Body of pancreas (tissue), 4 donors: Measurements from ENCODE around the gene PODXL. TPM values are rescaled to one million over a fixed set of nuclear protein-coding genes. Genes with fewer than 3 reads are reported as not detected.

Experiments used
- ATAC-seq: fragments of 150-250 bp; one replicate; pipeline ENCODE4 v1.9.1; 2016
- DNase-seq, 4 donors: peaks; one replicate each; pipeline ENCODE4 v3.0.0-alpha.2; 2019
- H3K27ac ChIP-seq, 4 donors: fragments of 200-600 bp; sonication (generic); 1 replicate in 3 of 4; 2 replicates in 1 of 4; pipeline versions ENCODE4 v1.5.1 to v1.6.1; 2016 to 2019; ENCODE audit warnings: mild to moderate bottlenecking in 1 of 4, mixed read lengths in 1 of 4, moderate library complexity in 1 of 4
- H3K27me3 ChIP-seq, 2 donors: fragments of 200-600 bp; sonication (generic); one replicate each; pipeline ENCODE4 v1.6.0; 2016; ENCODE audit warnings: mild to moderate bottlenecking in 1 of 2
- H3K36me3 ChIP-seq, 2 donors: fragments of 200-600 bp; sonication (generic); replicated peaks in 1 of 2; 2 replicates each; pipeline ENCODE4 v1.5.1; 2016; ENCODE audit warnings: low read depth in 2 of 2; ENCODE audit not compliant: insufficient read depth in 1 of 2
- H3K4me1 ChIP-seq: fragments of 200-600 bp; sonication (generic); one replicate; pipeline ENCODE4 v1.6.0; 2016
- H3K4me3 ChIP-seq, 2 donors: fragments of 200-600 bp; sonication (generic); 1 replicate in 1 of 2; 2 replicates in 1 of 2; pipeline ENCODE4 v1.5.1; 2016 to 2019
- H3K9me3 ChIP-seq, 3 donors: fragments of 200-600 bp; sonication (generic); 1 replicate in 2 of 3; 2 replicates in 1 of 3; pipeline ENCODE4 v1.5.1; 2016
- POLR2A ChIP-seq, 3 donors: fragments of 450-650 bp; IDR thresholded peaks; one replicate each; pipeline ENCODE4 v1.6.1; 2016; ENCODE audit warnings: antibody characterized with exemption in 3 of 3, mild to moderate bottlenecking in 2 of 3
- WGBS, 2 donors: methylation state at CpG; one replicate each; pipeline ENCODE4 v1.1.5; 2017; 5-methylcytosine and 5-hydroxymethylcytosine counted together
- intact Hi-C: fragments of 100-400 bp; cut with DNase I; formaldehyde crosslinking; loops from one replicate; pipeline ENCODE4 v1.15.1; 2023
- total RNA-seq, 2 donors: library from RNA; depleted of rRNA; stranded (reverse); fragments of >200 nt; gene quantifications; one replicate each; pipeline ENCODE4 v1.1.0, GENCODE V29; 2016
- TF ChIP-seq, protein P1 (sequence below), 7 experiments: fragments of 450-650 bp in 4 of 7; fragments of 200-600 bp in 3 of 7; sonication (generic) in 3 of 7; IDR thresholded peaks; one replicate each; pipeline ENCODE4 v1.5.1; 2016 to 2019; ENCODE audit warnings: antibody characterized with exemption in 7 of 7

PODXL gene
- total RNA-seq, 2 donors from 2014 or later: 36.9 to 106 TPM

DNA sequence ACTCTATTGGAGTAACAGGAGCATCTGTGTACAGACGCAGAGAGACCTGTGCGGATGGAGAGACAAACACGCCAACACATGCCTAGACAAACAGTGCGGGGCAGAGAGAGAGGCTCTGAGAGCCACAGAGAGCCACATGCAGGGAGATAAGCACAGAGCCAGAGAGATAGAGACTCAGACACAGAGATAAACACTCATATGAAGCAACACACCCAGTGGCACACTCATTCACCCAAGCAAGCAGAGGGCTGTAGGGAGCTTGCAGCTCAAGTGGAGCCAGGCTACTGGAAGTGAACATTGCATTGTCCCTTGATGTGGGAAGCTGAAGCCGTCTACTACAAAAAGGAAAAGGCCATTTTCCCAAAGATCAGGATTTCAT is 46.6 kb upstream of the PODXL start:
- Histone ChIP-seq H3K4me1 (no peaks in the 10 kb centered on the region), H3K9me3 (no peaks in the 10 kb centered on the region), H3K36me3 (no peaks in the 10 kb centered on the region), H3K27me3 (no peaks in the 10 kb centered on the region), H3K4me3 (no peak overlapping the region), H3K27ac (no peak overlapping the region)
- no peak for ATAC-seq
- intact Hi-C loops: no loop called here
- DNase-seq: no peak
- 53 to 82% methylated on average over 5 of the region's 5 CpGs for WGBS, 2 donors
- TF ChIP-seq POLR2A (IDR thresholded peaks at IDR 0.05): no peak
- TF ChIP-seq, protein P1, sequence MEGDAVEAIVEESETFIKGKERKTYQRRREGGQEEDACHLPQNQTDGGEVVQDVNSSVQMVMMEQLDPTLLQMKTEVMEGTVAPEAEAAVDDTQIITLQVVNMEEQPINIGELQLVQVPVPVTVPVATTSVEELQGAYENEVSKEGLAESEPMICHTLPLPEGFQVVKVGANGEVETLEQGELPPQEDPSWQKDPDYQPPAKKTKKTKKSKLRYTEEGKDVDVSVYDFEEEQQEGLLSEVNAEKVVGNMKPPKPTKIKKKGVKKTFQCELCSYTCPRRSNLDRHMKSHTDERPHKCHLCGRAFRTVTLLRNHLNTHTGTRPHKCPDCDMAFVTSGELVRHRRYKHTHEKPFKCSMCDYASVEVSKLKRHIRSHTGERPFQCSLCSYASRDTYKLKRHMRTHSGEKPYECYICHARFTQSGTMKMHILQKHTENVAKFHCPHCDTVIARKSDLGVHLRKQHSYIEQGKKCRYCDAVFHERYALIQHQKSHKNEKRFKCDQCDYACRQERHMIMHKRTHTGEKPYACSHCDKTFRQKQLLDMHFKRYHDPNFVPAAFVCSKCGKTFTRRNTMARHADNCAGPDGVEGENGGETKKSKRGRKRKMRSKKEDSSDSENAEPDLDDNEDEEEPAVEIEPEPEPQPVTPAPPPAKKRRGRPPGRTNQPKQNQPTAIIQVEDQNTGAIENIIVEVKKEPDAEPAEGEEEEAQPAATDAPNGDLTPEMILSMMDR (IDR thresholded peaks at IDR 0.05): no peak

- TF ChIP-seq, protein P1 (IDR thresholded peaks at IDR 0.05): no peak
- intact Hi-C loops: no loop called here
- Histone ChIP-seq H3K4me3 (no peak overlapping the region), H3K4me1 (no peaks in the 10 kb centered on the region), H3K27me3 (no peaks in the 10 kb centered on the region), H3K9me3 (no peaks in the 10 kb centered on the region), H3K36me3 (no peaks in the 10 kb centered on the region), H3K27ac (no peak overlapping the region)
- no peak for DNase-seq
- whole genome bisulfite sequencing, 2 donors: 87 to 90% methylated on average over 11 to 12 of the region's 12 CpGs
- ATAC-seq: no peak
Measured at GRCh38 chr7:131602304-131602993, 46.0 kb upstream of the PODXL start.

DNA sequence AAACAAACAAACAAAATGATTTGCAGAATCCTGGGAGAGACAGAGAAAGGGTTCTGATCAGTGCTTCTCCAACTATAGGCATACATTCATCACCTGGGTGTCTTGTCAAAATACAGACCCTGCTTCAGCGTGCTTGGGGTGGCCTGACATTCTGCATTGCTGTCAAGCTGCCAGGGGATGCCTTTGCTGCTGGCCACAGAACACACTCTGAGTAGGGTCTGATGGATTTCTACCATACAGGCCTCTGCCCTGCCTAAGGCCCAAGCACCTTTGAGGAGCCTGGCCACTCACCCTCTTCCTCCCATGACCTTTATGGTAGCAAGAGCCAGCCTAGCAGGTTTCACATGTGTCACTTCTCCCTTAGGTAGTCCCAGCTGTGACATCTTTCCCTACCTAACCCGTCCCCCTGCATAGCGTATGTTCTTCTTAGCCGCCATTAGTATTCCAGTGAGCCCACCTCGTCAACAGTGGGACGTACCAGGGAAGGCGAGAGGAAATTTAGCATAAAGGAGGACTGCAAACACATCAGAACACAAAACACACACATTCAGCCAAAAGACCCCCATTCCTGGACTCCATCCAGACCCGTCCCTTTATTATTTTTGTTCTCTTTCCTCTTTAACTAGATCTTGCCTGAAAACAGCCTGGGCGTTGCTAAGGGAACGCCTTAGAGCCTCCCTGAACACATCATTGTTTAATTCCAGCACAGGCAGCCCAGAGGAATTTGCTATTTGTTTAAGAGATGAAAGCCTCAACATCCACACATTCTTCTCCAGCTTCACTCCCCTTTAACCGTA is 43.9 kb upstream of the PODXL start:
- H3K27ac ChIP-seq: no peak overlapping the region
- no peak for ATAC-seq
- no peak for TF ChIP-seq POLR2A (IDR thresholded peaks at IDR 0.05)
- TF ChIP-seq, protein P1 (IDR thresholded peaks at IDR 0.05): no peak
- no peaks in the 10 kb centered on the region for H3K36me3 ChIP-seq
- intact Hi-C loops: no loop called here
- no peak for DNase-seq
- no peaks in the 10 kb centered on the region for H3K4me1 ChIP-seq
- H3K27me3 ChIP-seq: no peaks in the 10 kb centered on the region
- H3K9me3 ChIP-seq: no peaks in the 10 kb centered on the region
- H3K4me3 ChIP-seq: no peak overlapping the region
- WGBS, 2 donors: 90 to 92% methylated on average over 10 to 11 of the region's 11 CpGs

DNA sequence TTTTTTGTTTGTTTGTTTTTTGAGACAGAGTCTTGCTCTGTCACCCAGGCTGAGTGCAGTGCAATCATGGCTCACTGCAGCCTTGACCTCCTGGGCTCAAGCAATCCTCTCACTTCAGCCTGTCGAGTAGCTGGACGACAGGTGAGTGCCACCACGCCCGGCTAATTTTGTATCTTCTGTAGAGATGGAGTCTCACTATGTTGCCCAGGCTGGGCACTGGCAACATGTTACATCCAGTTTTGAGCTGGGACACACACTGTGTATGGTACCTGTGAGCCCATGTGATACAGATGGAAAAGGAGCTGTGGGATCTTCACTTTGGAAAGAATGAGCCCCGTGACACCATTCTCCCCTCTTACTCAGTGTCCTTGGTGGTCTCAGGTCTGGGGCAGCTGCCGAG is 40.4 kb upstream of the PODXL start:
- no peaks in the 10 kb centered on the region for H3K9me3 ChIP-seq
- no peaks in the 10 kb centered on the region for H3K36me3 ChIP-seq
- ATAC-seq (no peak), DNase-seq (no peak)
- no peak overlapping the region for H3K27ac ChIP-seq
- 76 to 81% methylated on average over 5 to 6 of the region's 6 CpGs for WGBS, 2 donors
- intact Hi-C loops: no loop called here
- H3K4me1 ChIP-seq: no peaks in the 10 kb centered on the region
- H3K4me3 ChIP-seq: no peak overlapping the region
- no peak for TF ChIP-seq POLR2A (IDR thresholded peaks at IDR 0.05)
- TF ChIP-seq, protein P1 (IDR thresholded peaks at IDR 0.05): no peak
- no peaks in the 10 kb centered on the region for H3K27me3 ChIP-seq
